K562 (cell line): ENCODE data around the gene UTP11. TPM values are rescaled to one million over a fixed set of nuclear protein-coding genes. Genes with fewer than 3 reads are reported as not detected.

Source experiments
- CSDE1 ChIP-seq, 2 experiments: fragments of 450-650 bp; IDR thresholded peaks; 2 replicates each; pipeline ENCODE4 v1.6.1; 2016; ENCODE audit warnings: mild to moderate bottlenecking in 1 of 2
- FIP1L1 ChIP-seq: fragments of 200-400 bp; formaldehyde crosslinking; IDR thresholded peaks from 2 replicates; pipeline ENCODE4 v1.6.1; 2018; ENCODE audit warnings: mild to moderate bottlenecking, low read depth, low read length; ENCODE audit not compliant: poor library complexity, severe bottlenecking
- KAT7 ChIP-seq: sonication (generic); formaldehyde crosslinking; IDR thresholded peaks from 2 replicates; pipeline ENCODE4 v1.8.0; 2022; ENCODE audit warnings: missing genetic modification reagents, mild to moderate bottlenecking, borderline replicate concordance
- POLR2G ChIP-seq: fragments of 200-400 bp; formaldehyde crosslinking; IDR thresholded peaks from 2 replicates; pipeline ENCODE4 v1.6.1; 2017; ENCODE audit warnings: low read depth, mild to moderate bottlenecking, antibody characterized with exemption, low read length, moderate library complexity
- RAD21 ChIP-seq, 2 experiments: fragments of 250-450 bp in 1 of 2; fragments of 450-650 bp in 1 of 2; sonication (Bioruptor Pico) in 1 of 2; formaldehyde crosslinking in 1 of 2; IDR thresholded peaks in 1 of 2; conservative IDR thresholded peaks in 1 of 2; 2 replicates each; pipeline versions ENCODE4 v1.4.0 to v1.8.0; 2020 to 2022; ENCODE audit warnings: mild to moderate bottlenecking in 2 of 2, moderate library complexity in 1 of 2
- RBFOX2 ChIP-seq: fragments of 200-400 bp; formaldehyde crosslinking; IDR thresholded peaks from 2 replicates; pipeline ENCODE4 v1.6.1; 2017; ENCODE audit warnings: low read depth, mild to moderate bottlenecking, low read length, moderate library complexity
- SAFB2 ChIP-seq: fragments of 200-400 bp; formaldehyde crosslinking; IDR thresholded peaks from 2 replicates; pipeline ENCODE4 v1.6.1; 2018; ENCODE audit warnings: borderline replicate concordance, low read length, low read depth, moderate library complexity; ENCODE audit not compliant: severe bottlenecking
- ZKSCAN8 ChIP-seq: fragments of 200-800 bp; sonication (Bioruptor generic); IDR thresholded peaks from 2 replicates; pipeline ENCODE4 v1.6.1; 2016; ENCODE audit warnings: missing genetic modification characterization, missing compliant biosample characterization
- polyA plus RNA-seq, 8 experiments: library from polyadenylated mRNA; depleted of rRNA in 4 of 8; stranded (reverse) in 5 of 8; unstranded in 3 of 8; fragments of >200 nt; fragmentation: Nextera tagmentation in 2 of 8; fragmentation: Illumina TruSeq in 1 of 8; extraction: Ambion mirVana in 2 of 8; extraction: Trizol in 1 of 8; gene quantifications; 2 replicates each; pipeline versions ENCODE4 v1.2.1 to v1.2.3, GENCODE V29; 2011 to 2014; ENCODE audit warnings: inconsistent platforms in 1 of 8, missing spikeins in 1 of 8
- total RNA-seq, 7 experiments: library from RNA; depleted of rRNA in 6 of 7; stranded (reverse); fragments of >200 nt in 6 of 7; fragmentation: Illumina TruSeq in 2 of 7; extraction: Trizol in 2 of 7; gene quantifications; 2 replicates each; pipeline versions ENCODE4 v1.2.1 to v1.2.3, GENCODE V29; 2011 to 2021; ENCODE audit warnings: low replicate concordance in 1 of 7
- TF ChIP-seq, protein P1 (sequence below): sonication (generic); formaldehyde crosslinking; IDR thresholded peaks from 2 replicates; pipeline ENCODE4 v1.8.1; 2023; ENCODE audit warnings: mild to moderate bottlenecking, missing genetic modification reagents
- TF ChIP-seq, protein P2 (sequence below), 2 experiments: fragments of 450-650 bp in 1 of 2; sonication (generic) in 1 of 2; formaldehyde crosslinking in 1 of 2; IDR thresholded peaks in 1 of 2; conservative IDR thresholded peaks in 1 of 2; 2 replicates each; pipeline versions ENCODE4 v1.6.1 to v1.8.1; 2016 to 2023; ENCODE audit warnings: mild to moderate bottlenecking in 2 of 2, moderate library complexity in 2 of 2, inconsistent platforms in 1 of 2, missing genetic modification reagents in 1 of 2
- TF ChIP-seq, protein P3 (sequence below), 3 experiments: IDR thresholded peaks in 2 of 3; conservative IDR thresholded peaks in 1 of 3; 2 replicates each; pipeline ENCODE4 v1.5.1; 2011 to 2012; ENCODE audit warnings: low read length in 3 of 3, mild to moderate bottlenecking in 3 of 3, control low read depth in 2 of 3, improper control_type of control experiment in 1 of 3, inconsistent platforms in 1 of 3, low read depth in 1 of 3, mixed read lengths in 1 of 3, moderate library complexity in 1 of 3; ENCODE audit not compliant: insufficient read depth in 2 of 3

Gene UTP11
- total and polyA plus RNA-seq, 9 of the 15 experiments (the other 6 are each of a cell fraction or from before 2014, with no cell fraction given), result 91.1 to 378 (median 221) TPM

DNA sequence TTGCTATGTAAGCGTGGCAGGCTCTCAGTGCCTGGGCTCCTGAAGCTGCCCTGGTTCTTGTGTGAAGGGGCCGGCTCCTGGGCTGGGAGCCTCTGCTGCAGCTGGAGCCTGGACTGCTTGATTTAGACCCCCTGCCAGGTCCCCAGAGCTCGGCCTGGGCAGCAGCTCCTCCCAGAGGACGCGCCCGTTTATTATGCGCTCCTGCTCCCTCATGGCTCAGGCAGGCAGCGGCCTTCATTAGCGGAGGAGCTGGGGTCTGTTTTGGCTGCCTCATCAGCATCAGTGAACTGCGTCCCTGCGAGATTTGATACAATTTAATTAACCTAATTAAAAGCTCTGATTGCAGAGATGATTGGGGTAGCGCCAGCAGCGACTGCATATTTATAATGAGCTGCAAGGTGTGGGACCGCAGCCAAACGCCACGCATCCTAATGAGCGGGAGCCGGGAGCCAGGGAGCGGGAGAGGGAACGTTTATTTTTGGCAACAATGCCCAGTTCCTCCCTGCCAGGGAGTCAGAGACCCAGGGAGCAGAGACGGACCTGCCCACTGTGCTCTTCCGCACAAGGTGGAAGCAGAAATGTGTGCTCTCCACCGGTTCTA lies 16.6 kb downstream of the UTP11 start (continued):
- TF ChIP-seq, protein P1, sequence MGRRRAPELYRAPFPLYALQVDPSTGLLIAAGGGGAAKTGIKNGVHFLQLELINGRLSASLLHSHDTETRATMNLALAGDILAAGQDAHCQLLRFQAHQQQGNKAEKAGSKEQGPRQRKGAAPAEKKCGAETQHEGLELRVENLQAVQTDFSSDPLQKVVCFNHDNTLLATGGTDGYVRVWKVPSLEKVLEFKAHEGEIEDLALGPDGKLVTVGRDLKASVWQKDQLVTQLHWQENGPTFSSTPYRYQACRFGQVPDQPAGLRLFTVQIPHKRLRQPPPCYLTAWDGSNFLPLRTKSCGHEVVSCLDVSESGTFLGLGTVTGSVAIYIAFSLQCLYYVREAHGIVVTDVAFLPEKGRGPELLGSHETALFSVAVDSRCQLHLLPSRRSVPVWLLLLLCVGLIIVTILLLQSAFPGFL (CRISPR knock-in tag), result no peak
- TF ChIP-seq, protein P2, sequence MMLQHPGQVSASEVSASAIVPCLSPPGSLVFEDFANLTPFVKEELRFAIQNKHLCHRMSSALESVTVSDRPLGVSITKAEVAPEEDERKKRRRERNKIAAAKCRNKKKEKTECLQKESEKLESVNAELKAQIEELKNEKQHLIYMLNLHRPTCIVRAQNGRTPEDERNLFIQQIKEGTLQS (IDR thresholded peaks at IDR 0.05), result peak; percentile 55
- TF ChIP-seq, protein P2 (CRISPR knock-in tag; conservative IDR thresholded peaks at IDR 0.05), result no peak
- no peak for TF ChIP-seq FIP1L1
- TF ChIP-seq, protein P3, sequence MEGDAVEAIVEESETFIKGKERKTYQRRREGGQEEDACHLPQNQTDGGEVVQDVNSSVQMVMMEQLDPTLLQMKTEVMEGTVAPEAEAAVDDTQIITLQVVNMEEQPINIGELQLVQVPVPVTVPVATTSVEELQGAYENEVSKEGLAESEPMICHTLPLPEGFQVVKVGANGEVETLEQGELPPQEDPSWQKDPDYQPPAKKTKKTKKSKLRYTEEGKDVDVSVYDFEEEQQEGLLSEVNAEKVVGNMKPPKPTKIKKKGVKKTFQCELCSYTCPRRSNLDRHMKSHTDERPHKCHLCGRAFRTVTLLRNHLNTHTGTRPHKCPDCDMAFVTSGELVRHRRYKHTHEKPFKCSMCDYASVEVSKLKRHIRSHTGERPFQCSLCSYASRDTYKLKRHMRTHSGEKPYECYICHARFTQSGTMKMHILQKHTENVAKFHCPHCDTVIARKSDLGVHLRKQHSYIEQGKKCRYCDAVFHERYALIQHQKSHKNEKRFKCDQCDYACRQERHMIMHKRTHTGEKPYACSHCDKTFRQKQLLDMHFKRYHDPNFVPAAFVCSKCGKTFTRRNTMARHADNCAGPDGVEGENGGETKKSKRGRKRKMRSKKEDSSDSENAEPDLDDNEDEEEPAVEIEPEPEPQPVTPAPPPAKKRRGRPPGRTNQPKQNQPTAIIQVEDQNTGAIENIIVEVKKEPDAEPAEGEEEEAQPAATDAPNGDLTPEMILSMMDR (IDR thresholded peaks at IDR 0.05 in 2 of 3, conservative IDR thresholded peaks at IDR 0.05 in 1 of 3; ENCODE audit: insufficient read depth in 2 of 3, low read depth in 1 of 3, low read length in 3 of 3), result peak in 2 of 3 experiments; percentile 38 to 75; a peak in 4 of 6 replicates
- TF ChIP-seq POLR2G, result peak; percentile 74
- TF ChIP-seq RAD21 (CRISPR knock-in tag; conservative IDR thresholded peaks at IDR 0.05 in 1 of 2, IDR thresholded peaks at IDR 0.05 in 1 of 2), result peak in 1 of 2 experiments; percentile 20; a peak in 1 of 4 replicates
- no peak for TF ChIP-seq ZKSCAN8 (CRISPR knock-in tag)
- TF ChIP-seq SAFB2, result no peak
- TF ChIP-seq KAT7 (CRISPR knock-in tag), result no peak
- TF ChIP-seq RBFOX2, result peak; percentile 39; the same call in 1 of the 2 replicates
- TF ChIP-seq CSDE1 (IDR thresholded peaks at IDR 0.05), result no peak
